WTC11 (cell line): Measurements from ENCODE around the gene HSDL2. TPM values are rescaled to one million over a fixed set of nuclear protein-coding genes. Genes with fewer than 3 reads are reported as not detected.

ENCODE experiments used
- ATAC-seq: fragments of 200-7000 bp; cut with Tn5 transposase; 2 replicates; pipeline ENCODE4 v1.10.0; 2021; ENCODE audit warnings: mild to moderate bottlenecking, moderate library complexity
- CTCF ChIA-PET: fragments of 300-600 bp; sonication (Branson Sonifier 250); formaldehyde crosslinking; loops from one replicate; lab custom pipeline; 2021; ENCODE audit warnings: antibody characterized with exemption; lab: Charles Lee
- POLR2A ChIA-PET: fragments of 350-600 bp; sonication (Branson Sonifier 250); formaldehyde crosslinking; loops from one replicate; lab custom pipeline; 2021; ENCODE audit warnings: antibody characterized with exemption; lab: Charles Lee
- DNase-seq: peaks from one replicate; pipeline ENCODE4 v3.0.0; 2021; ENCODE audit warnings: low spot score
- H3K27ac Mint-ChIP-seq: 2 replicates; pipeline ENCODE4 v1.8.0; 2021; ENCODE audit warnings: mixed read lengths
- H3K27me3 Mint-ChIP-seq: 2 replicates; pipeline ENCODE4 v1.8.0; 2021; ENCODE audit warnings: low read depth, mild to moderate bottlenecking, moderate library complexity, mixed read lengths
- H3K36me3 Mint-ChIP-seq: 2 replicates; pipeline ENCODE4 v1.8.0; 2021; ENCODE audit warnings: mixed read lengths
- H3K4me1 Mint-ChIP-seq: 2 replicates; pipeline ENCODE4 v1.8.0; 2022; ENCODE audit warnings: mixed read lengths
- H3K4me3 Mint-ChIP-seq: 2 replicates; pipeline ENCODE4 v1.8.0; 2021; ENCODE audit warnings: mild to moderate bottlenecking, moderate library complexity, mixed read lengths
- H3K9me3 Mint-ChIP-seq: 2 replicates; pipeline ENCODE4 v1.8.0; 2021; ENCODE audit warnings: mixed read lengths
- ARID4B ChIP-seq: sonication (generic); formaldehyde crosslinking; IDR thresholded peaks from 2 replicates; pipeline ENCODE4 v1.8.0; 2023; ENCODE audit warnings: missing genetic modification reagents, mild to moderate bottlenecking, borderline replicate concordance
- ATF1 ChIP-seq: sonication (generic); formaldehyde crosslinking; IDR thresholded peaks from 2 replicates; pipeline ENCODE4 v1.8.1; 2023; ENCODE audit warnings: mild to moderate bottlenecking, moderate library complexity, missing genetic modification reagents
- CREB1 ChIP-seq: sonication (generic); formaldehyde crosslinking; IDR thresholded peaks from 2 replicates; pipeline ENCODE4 v1.8.0; 2023; ENCODE audit warnings: mild to moderate bottlenecking, missing genetic modification reagents
- CREM ChIP-seq: sonication (generic); formaldehyde crosslinking; IDR thresholded peaks from 2 replicates; pipeline ENCODE4 v1.8.1; 2022; ENCODE audit warnings: mild to moderate bottlenecking, missing genetic modification reagents, moderate library complexity
- ELF4 ChIP-seq: sonication (generic); formaldehyde crosslinking; IDR thresholded peaks from 2 replicates; pipeline ENCODE4 v1.8.1; 2022; ENCODE audit warnings: low read depth, mild to moderate bottlenecking, moderate library complexity, missing genetic modification reagents
- FOXK1 ChIP-seq: sonication (generic); formaldehyde crosslinking; IDR thresholded peaks from 2 replicates; pipeline ENCODE4 v1.8.0; 2022; ENCODE audit warnings: mild to moderate bottlenecking, moderate library complexity, missing genetic modification reagents
- GRHL2 ChIP-seq: fragments of 250-450 bp; sonication (Bioruptor Pico); IDR thresholded peaks from 2 replicates; pipeline ENCODE4 v1.8.0; 2022; ENCODE audit warnings: mild to moderate bottlenecking, moderate library complexity; ENCODE audit not compliant: insufficient replicate concordance, severe bottlenecking
- HMGA2 ChIP-seq: fragments of 250-450 bp; sonication (Bioruptor Pico); IDR thresholded peaks from 2 replicates; pipeline ENCODE4 v1.4.0; 2021; ENCODE audit warnings: mild to moderate bottlenecking, moderate library complexity
- MYBL2 ChIP-seq: sonication (generic); formaldehyde crosslinking; IDR thresholded peaks from 2 replicates; pipeline ENCODE4 v1.8.1; 2023; ENCODE audit warnings: mild to moderate bottlenecking, moderate library complexity, missing genetic modification reagents
- OVOL2 ChIP-seq: fragments of 250-450 bp; sonication (Bioruptor Pico); IDR thresholded peaks from 2 replicates; pipeline ENCODE4 v1.9.0; 2021; ENCODE audit warnings: mild to moderate bottlenecking, borderline replicate concordance
- PREB ChIP-seq: sonication (generic); formaldehyde crosslinking; IDR thresholded peaks from 2 replicates; pipeline ENCODE4 v1.8.1; 2022; ENCODE audit warnings: mild to moderate bottlenecking, missing genetic modification reagents, moderate library complexity, borderline replicate concordance
- TCF7 ChIP-seq: sonication (generic); formaldehyde crosslinking; IDR thresholded peaks from 2 replicates; pipeline ENCODE4 v1.8.0; 2022; ENCODE audit warnings: mild to moderate bottlenecking, low read depth, missing genetic modification reagents, moderate library complexity
- TP53 ChIP-seq: sonication (generic); formaldehyde crosslinking; IDR thresholded peaks from 2 replicates; pipeline ENCODE4 v1.8.1; 2023; ENCODE audit warnings: mild to moderate bottlenecking, missing genetic modification reagents
- ZNF138 ChIP-seq: sonication (generic); formaldehyde crosslinking; conservative IDR thresholded peaks from 2 replicates; pipeline ENCODE4 v1.8.1; 2022; ENCODE audit warnings: mild to moderate bottlenecking, moderate library complexity, missing genetic modification reagents
- ZNF219 ChIP-seq: sonication (generic); formaldehyde crosslinking; IDR thresholded peaks from 2 replicates; pipeline ENCODE4 v1.8.0; 2023; ENCODE audit warnings: missing genetic modification reagents, mild to moderate bottlenecking, borderline replicate concordance
- ZNF423 ChIP-seq: fragments of 250-450 bp; sonication (Bioruptor Pico); IDR thresholded peaks from 2 replicates; pipeline ENCODE4 v2.1.2; 2022; ENCODE audit warnings: mild to moderate bottlenecking, moderate library complexity
- total RNA-seq: library from RNA; stranded (reverse); gene quantifications from 3 replicates; pipeline ENCODE4 v1.2.3, GENCODE V29; 2021
- TF ChIP-seq, protein P1 (sequence below): fragments of 250-450 bp; sonication (Bioruptor Pico); IDR thresholded peaks from 2 replicates; pipeline ENCODE4 v1.9.0; 2021; ENCODE audit warnings: mild to moderate bottlenecking, borderline replicate concordance
- TF ChIP-seq, protein P2 (sequence below): sonication (generic); formaldehyde crosslinking; IDR thresholded peaks from 2 replicates; pipeline ENCODE4 v1.8.1; 2022; ENCODE audit warnings: low read depth, mild to moderate bottlenecking, moderate library complexity, missing genetic modification reagents, borderline replicate concordance

Gene HSDL2
- total RNA-seq, 1 experiment from 2014 or later, result 13.8 TPM

DNA sequence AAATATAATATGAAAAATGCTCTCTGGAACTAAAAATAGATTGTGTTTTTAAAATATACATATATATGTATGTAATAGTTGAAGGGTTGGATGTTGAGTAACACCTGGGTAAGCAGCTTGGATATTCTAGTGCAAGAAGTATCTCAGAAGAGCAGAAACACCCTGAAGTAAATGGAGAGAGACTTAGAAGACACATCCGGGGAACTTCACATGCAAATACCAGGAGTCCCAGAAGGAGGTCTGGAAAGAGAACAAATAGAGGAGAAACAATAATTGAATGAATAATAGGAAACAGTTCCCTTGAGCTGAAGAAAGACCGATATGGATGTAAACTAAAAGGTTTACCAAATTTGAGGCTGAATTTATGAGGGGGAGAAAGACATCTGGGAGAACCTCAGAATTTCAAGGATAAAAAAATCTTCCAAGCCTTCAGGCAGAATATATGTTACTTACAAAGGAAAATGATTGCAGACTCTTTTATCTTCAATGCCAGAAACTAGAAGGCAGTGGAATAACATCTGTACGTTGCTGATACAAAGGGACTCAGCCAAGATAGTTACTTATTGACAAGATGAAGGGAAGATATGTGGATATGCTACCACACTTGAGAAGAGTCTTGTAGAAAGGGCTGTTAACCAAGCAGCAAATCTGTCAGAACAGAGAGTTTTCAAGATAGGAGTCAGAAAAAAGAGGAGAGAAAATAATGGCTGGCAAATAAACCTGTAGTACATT is 42.7 kb downstream of the HSDL2 start (continued):
- TF ChIP-seq, protein P1, sequence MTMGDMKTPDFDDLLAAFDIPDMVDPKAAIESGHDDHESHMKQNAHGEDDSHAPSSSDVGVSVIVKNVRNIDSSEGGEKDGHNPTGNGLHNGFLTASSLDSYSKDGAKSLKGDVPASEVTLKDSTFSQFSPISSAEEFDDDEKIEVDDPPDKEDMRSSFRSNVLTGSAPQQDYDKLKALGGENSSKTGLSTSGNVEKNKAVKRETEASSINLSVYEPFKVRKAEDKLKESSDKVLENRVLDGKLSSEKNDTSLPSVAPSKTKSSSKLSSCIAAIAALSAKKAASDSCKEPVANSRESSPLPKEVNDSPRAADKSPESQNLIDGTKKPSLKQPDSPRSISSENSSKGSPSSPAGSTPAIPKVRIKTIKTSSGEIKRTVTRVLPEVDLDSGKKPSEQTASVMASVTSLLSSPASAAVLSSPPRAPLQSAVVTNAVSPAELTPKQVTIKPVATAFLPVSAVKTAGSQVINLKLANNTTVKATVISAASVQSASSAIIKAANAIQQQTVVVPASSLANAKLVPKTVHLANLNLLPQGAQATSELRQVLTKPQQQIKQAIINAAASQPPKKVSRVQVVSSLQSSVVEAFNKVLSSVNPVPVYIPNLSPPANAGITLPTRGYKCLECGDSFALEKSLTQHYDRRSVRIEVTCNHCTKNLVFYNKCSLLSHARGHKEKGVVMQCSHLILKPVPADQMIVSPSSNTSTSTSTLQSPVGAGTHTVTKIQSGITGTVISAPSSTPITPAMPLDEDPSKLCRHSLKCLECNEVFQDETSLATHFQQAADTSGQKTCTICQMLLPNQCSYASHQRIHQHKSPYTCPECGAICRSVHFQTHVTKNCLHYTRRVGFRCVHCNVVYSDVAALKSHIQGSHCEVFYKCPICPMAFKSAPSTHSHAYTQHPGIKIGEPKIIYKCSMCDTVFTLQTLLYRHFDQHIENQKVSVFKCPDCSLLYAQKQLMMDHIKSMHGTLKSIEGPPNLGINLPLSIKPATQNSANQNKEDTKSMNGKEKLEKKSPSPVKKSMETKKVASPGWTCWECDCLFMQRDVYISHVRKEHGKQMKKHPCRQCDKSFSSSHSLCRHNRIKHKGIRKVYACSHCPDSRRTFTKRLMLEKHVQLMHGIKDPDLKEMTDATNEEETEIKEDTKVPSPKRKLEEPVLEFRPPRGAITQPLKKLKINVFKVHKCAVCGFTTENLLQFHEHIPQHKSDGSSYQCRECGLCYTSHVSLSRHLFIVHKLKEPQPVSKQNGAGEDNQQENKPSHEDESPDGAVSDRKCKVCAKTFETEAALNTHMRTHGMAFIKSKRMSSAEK, result no peak

DNA sequence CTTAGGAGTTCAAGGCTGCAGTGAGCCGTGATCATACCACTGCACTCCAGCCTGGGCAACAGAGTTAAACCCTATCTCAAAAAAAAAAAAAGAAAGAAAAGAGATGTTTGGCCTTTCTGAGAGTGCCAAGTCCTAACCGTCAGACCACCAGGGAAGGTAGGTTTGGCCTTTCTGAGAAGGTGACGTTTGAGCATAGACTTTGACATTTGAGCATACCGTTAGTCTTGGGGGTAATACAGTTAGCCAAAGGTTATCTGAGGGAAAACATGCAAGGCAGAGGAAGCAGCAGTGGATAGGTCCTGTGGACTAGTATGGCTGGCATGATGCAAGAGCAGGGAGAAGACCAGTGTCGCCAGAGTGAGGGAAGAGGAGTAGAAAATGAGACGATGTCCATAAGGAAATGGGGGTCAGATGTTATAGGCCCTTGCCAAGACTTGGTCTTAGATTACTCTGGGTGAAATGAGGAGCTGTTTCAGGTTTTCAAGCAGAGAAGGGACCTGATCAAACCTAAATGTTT is 50.2 kb downstream of the HSDL2 start:
- POLR2A ChIA-PET, result no interaction called here
- DNase-seq (no peak), ATAC-seq (no peak)
- Mint-ChIP-seq H3K27ac (peak overlapping the region; percentile 7), H3K36me3 (no peaks in the 10 kb centered on the region), H3K4me1 (no peaks in the 10 kb centered on the region), H3K9me3 (no peaks in the 10 kb centered on the region), H3K4me3 (no peak overlapping the region), H3K27me3 (no peaks in the 10 kb centered on the region)
- CTCF ChIA-PET, result no interaction called here
- TF ChIP-seq TP53 (CRISPR knock-in tag) (no peak), ZNF219 (CRISPR knock-in tag) (no peak), HMGA2 (CRISPR knock-in tag) (no peak), CREB1 (no peak), ZNF423 (no peak), GRHL2 (no peak), ZNF138 (CRISPR knock-in tag) (no peak), OVOL2 (no peak), MYBL2 (CRISPR knock-in tag) (no peak), ATF1 (no peak), ARID4B (CRISPR knock-in tag) (no peak), CREM (CRISPR knock-in tag) (no peak), TCF7 (CRISPR knock-in tag) (no peak), FOXK1 (CRISPR knock-in tag) (no peak), ELF4 (CRISPR knock-in tag) (no peak), PREB (CRISPR knock-in tag) (no peak)
- TF ChIP-seq, protein P1, result no peak
- TF ChIP-seq, protein P2, sequence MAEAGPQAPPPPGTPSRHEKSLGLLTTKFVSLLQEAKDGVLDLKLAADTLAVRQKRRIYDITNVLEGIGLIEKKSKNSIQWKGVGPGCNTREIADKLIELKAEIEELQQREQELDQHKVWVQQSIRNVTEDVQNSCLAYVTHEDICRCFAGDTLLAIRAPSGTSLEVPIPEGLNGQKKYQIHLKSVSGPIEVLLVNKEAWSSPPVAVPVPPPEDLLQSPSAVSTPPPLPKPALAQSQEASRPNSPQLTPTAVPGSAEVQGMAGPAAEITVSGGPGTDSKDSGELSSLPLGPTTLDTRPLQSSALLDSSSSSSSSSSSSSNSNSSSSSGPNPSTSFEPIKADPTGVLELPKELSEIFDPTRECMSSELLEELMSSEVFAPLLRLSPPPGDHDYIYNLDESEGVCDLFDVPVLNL, result no peak
